Fibroblast of villous mesenchyme (primary cell): ENCODE measurements around the gene AIM2. TPM values are rescaled to one million over a fixed set of nuclear protein-coding genes. Genes with fewer than 3 reads are reported as not detected.
"Not testable (repeated sequence)": the region's sequence is repeated elsewhere in the genome, so short reads cannot be mapped to it uniquely, and the experiment has no call there.

Source experiments
- DNase-seq: peaks from one replicate; pipeline ENCODE4 v3.0.0-alpha.2; 2010; ENCODE audit warnings: low read depth
- H3K4me3 ChIP-seq: 2 replicates; pipeline ENCODE4 v1.5.1; 2011; ENCODE audit warnings: low read depth, mild to moderate bottlenecking, low read length
- CTCF ChIP-seq: IDR thresholded peaks from 2 replicates; pipeline ENCODE4 v1.5.1; 2012; ENCODE audit warnings: low read depth, mild to moderate bottlenecking, low read length; ENCODE audit not compliant: insufficient read depth
- total RNA-seq: library from RNA; depleted of rRNA; stranded (reverse); fragments of >200 nt; gene quantifications from 2 replicates; pipeline ENCODE4 v1.2.3, GENCODE V29; 2012

Gene AIM2
- total RNA-seq, 1 donor: not detected

GRCh38 chr1:159066108-159066507 lies 10.5 kb downstream of the AIM2 start:
- H3K4me3 ChIP-seq: no peak overlapping the region
- DNase-seq: no peak
- no peak for TF ChIP-seq CTCF

- no peak for TF ChIP-seq CTCF
- DNase-seq: no peak
- no peak overlapping the region for H3K4me3 ChIP-seq
These were observed 11.5 kb downstream of the AIM2 start for GRCh38 chr1:159065106-159065505.

- DNase-seq: no peak
- no peak overlapping the region for H3K4me3 ChIP-seq
- TF ChIP-seq CTCF: no peak
These were observed 17.8 kb downstream of the AIM2 start for GRCh38 chr1:159058751-159059150.

GRCh38 chr1:159056069-159056698 lies 20.4 kb downstream of the AIM2 start:
- no peak overlapping the region for H3K4me3 ChIP-seq
- no peak for DNase-seq
- TF ChIP-seq CTCF: no peak

GRCh38 chr1:159055181-159055641 lies 21.4 kb downstream of the AIM2 start:
- H3K4me3 ChIP-seq: no peak overlapping the region
- peak; percentile 23 for DNase-seq
- no peak for TF ChIP-seq CTCF

- no peak for TF ChIP-seq CTCF
- H3K4me3 ChIP-seq: no peak overlapping the region
- DNase-seq: peak; percentile 25
These were observed 22.1 kb downstream of the AIM2 start for GRCh38 chr1:159054427-159054826.

- no peak overlapping the region for H3K4me3 ChIP-seq
- no peak for DNase-seq
- no peak for TF ChIP-seq CTCF
These were observed 25.1 kb downstream of the AIM2 start for GRCh38 chr1:159051436-159051835.

- DNase-seq, H3K4me3 ChIP-seq: not testable (repeated sequence)
These were observed 30.1 kb downstream of the AIM2 start for GRCh38 chr1:159046486-159046885.
